ENCODE results near the gene IFIT5.

DNA sequence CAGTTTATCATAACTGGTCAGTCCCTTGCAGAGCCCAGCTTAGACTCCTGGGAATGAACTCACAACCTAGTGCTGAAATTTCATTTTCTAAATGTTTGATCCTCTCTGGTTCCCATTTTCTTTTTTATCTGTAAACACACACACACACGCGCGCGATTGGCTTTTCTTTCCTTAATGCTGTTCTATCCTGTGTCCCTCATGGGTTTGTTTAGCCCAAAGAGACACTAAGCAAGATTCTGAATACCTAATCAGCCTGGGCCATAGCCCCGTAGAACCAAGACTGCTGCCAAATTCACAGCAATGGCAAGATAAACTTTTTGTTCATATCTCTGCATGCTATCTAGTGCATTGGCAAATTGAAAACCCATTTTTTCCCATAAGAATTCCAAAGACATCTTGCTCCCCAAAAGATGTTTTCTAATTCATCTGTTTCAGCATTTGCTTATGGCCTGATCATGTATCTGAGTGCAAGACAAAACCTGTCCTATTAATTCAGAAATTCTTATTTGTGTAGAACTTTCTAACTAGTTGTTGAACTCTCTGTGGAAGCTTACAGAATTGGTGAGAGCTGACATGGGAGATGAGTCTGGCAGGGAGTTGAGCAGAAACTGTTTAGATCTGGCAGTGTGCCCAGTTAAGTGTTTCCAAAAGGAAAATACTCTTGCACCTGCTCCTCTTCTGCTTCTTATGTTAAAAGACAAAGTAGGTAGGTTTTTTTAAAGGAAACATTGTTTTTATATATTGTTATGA is 23.7 kb upstream of the IFIT5 start:
- TF ChIP-seq POLR2AphosphoS5 (IDR thresholded peaks at IDR 0.05): no peak
- TF ChIP-seq POLR2A (IDR thresholded peaks at IDR 0.05): no peak
- TF ChIP-seq, protein P1, sequence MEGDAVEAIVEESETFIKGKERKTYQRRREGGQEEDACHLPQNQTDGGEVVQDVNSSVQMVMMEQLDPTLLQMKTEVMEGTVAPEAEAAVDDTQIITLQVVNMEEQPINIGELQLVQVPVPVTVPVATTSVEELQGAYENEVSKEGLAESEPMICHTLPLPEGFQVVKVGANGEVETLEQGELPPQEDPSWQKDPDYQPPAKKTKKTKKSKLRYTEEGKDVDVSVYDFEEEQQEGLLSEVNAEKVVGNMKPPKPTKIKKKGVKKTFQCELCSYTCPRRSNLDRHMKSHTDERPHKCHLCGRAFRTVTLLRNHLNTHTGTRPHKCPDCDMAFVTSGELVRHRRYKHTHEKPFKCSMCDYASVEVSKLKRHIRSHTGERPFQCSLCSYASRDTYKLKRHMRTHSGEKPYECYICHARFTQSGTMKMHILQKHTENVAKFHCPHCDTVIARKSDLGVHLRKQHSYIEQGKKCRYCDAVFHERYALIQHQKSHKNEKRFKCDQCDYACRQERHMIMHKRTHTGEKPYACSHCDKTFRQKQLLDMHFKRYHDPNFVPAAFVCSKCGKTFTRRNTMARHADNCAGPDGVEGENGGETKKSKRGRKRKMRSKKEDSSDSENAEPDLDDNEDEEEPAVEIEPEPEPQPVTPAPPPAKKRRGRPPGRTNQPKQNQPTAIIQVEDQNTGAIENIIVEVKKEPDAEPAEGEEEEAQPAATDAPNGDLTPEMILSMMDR (IDR thresholded peaks at IDR 0.05): no peak
- TF ChIP-seq EP300 (IDR thresholded peaks at IDR 0.05): no peak

All from upper lobe of left lung (tissue), 4 donors.